ENCODE data around the gene HERC3. TPM values are rescaled to one million over a fixed set of nuclear protein-coding genes. Genes with fewer than 3 reads are reported as not detected.

The HERC3 gene
- total and polyA plus RNA-seq, 12 donors = 3.4 to 40.1 (median 26.5) TPM

GRCh38 chr4:88649716-88650115, 57.4 kb downstream of the HERC3 start:
- no peaks in the 10 kb centered on the region for H3K4me1 ChIP-seq (replicated peaks in 1 of 2)
- H3K9me3 ChIP-seq (replicated peaks in 1 of 3) = no peaks in the 10 kb centered on the region
- no peak overlapping the region for H3K27ac ChIP-seq
- peaks cover 0 to 1% of the 10 kb centered on the region in 2 donors for H3K36me3 ChIP-seq (replicated peaks in 1 of 2)
- 79 to 86% (median 80%) methylated on average over 3 of the region's 3 CpGs for WGBS, 4 donors
- H3K4me3 ChIP-seq = no peak overlapping the region
- DNase-seq = no peak
- no peak for TF ChIP-seq POLR2A (IDR thresholded peaks at IDR 0.05)
- no peak for TF ChIP-seq CTCF (IDR thresholded peaks at IDR 0.05)
- intact Hi-C loops (cut with DNase I) = loop anchor here (10.0 kb wide), 3 partner anchors 45 to 115 kb away; partner anchors contain the start of gene HERC3 (in 1 of the 2)
- no peaks in the 10 kb centered on the region for H3K27me3 ChIP-seq

GRCh38 chr4:88653371-88653946, 61.2 kb downstream of the HERC3 start:
- Histone ChIP-seq H3K27me3 (no peaks in the 10 kb centered on the region), H3K27ac (no peak overlapping the region), H3K9me3 (replicated peaks in 1 of 3) (no peaks in the 10 kb centered on the region), H3K4me3 (no peak overlapping the region), H3K36me3 (replicated peaks in 1 of 2) (peaks cover 0 to 7% of the 10 kb centered on the region in 2 donors), H3K4me1 (replicated peaks in 1 of 2) (no peaks in the 10 kb centered on the region)
- TF ChIP-seq POLR2A (IDR thresholded peaks at IDR 0.05) (no peak), CTCF (IDR thresholded peaks at IDR 0.05) (no peak)
- intact Hi-C loops (cut with DNase I) = loop anchor here (10.0 kb wide), 3 partner anchors 49 to 119 kb away; partner anchors contain the start of gene HERC3 (in 1 of the 2)
- WGBS, 4 donors = 83 to 92% (median 91%) methylated on average over 4 of the region's 4 CpGs
- no peak for DNase-seq

- no peak for DNase-seq
- Histone ChIP-seq H3K27ac (no peak overlapping the region), H3K9me3 (replicated peaks in 1 of 3) (no peaks in the 10 kb centered on the region), H3K4me3 (no peak overlapping the region), H3K36me3 (replicated peaks in 1 of 2) (peaks cover 0 to 7% of the 10 kb centered on the region in 2 donors), H3K4me1 (replicated peaks in 1 of 2) (peaks cover 0 to 4% of the 10 kb centered on the region in 2 donors), H3K27me3 (no peaks in the 10 kb centered on the region)
- intact Hi-C loops (cut with DNase I) = loop anchor here (5.0 to 10.0 kb wide), 4 partner anchors 50 to 128 kb away; partner anchors contain the start of gene HERC3 (in 1 of the 2)
- no peak for TF ChIP-seq CTCF (IDR thresholded peaks at IDR 0.05)
- TF ChIP-seq POLR2A (IDR thresholded peaks at IDR 0.05) = no peak
- 76 to 80% (median 77%) methylated on average over 3 of the region's 3 CpGs for WGBS, 4 donors
These were observed 62.9 kb downstream of the HERC3 start for GRCh38 chr4:88655226-88655625.

GRCh38 chr4:88659055-88659889, 67.0 kb downstream of the HERC3 start:
- Histone ChIP-seq H3K4me3 (no peak overlapping the region), H3K27me3 (no peaks in the 10 kb centered on the region), H3K27ac (peak overlapping the region in 1 of 5 donors; percentile 40), H3K36me3 (replicated peaks in 1 of 2) (peaks cover 0 to 7% of the 10 kb centered on the region in 2 donors), H3K4me1 (replicated peaks in 1 of 2) (peaks cover 0 to 4% of the 10 kb centered on the region in 2 donors), H3K9me3 (replicated peaks in 1 of 3) (no peaks in the 10 kb centered on the region)
- intact Hi-C loops (cut with DNase I) = loop anchor here (5.0 to 10.0 kb wide), 4 partner anchors 54 to 132 kb away; partner anchors contain the start of gene HERC3 (in 1 of the 2)
- peak; percentile 51 to 88 (median 67) for DNase-seq
- 35 to 48% (median 40%) methylated on average over 4 of the region's 4 CpGs for WGBS, 4 donors
- TF ChIP-seq POLR2A (IDR thresholded peaks at IDR 0.05) (no peak), CTCF (IDR thresholded peaks at IDR 0.05) (peak; percentile 77 to 85 (median 82))
